HL-60 (cell line): ENCODE data around the gene ARSA.
A peak's percentile ranks its signal among the peaks of the same experiment; 100 is the strongest.

Experiments
- DNase-seq, 2 experiments: peaks; one replicate each; pipeline ENCODE4 v3.0.0-alpha.2; 2010 to 2020; ENCODE audit warnings: low read depth in 1 of 2, low spot score in 1 of 2
- H3K27ac ChIP-seq: fragments of 250-450 bp; sonication (Bioruptor Pico); replicated peaks from 2 replicates; pipeline ENCODE4 v1.5.1; 2020; ENCODE audit warnings: mild to moderate bottlenecking, moderate library complexity
- H3K27me3 ChIP-seq: fragments of 250-450 bp; sonication (Bioruptor Pico); 2 replicates; pipeline ENCODE4 v1.5.1; 2021; ENCODE audit warnings: mild to moderate bottlenecking, moderate library complexity; ENCODE audit not compliant: insufficient read depth, poor library complexity, severe bottlenecking
- H3K4me3 ChIP-seq: replicated peaks from 2 replicates; pipeline ENCODE4 v1.5.1; 2011; ENCODE audit warnings: mild to moderate bottlenecking, control low read depth, low read length; ENCODE audit not compliant: insufficient read depth
- GABPA ChIP-seq: IDR thresholded peaks from 2 replicates; pipeline ENCODE4 v1.6.1; 2012; ENCODE audit warnings: low read depth
- POLR2AphosphoS5 ChIP-seq: IDR thresholded peaks from 2 replicates; pipeline ENCODE4 v1.6.1; 2012; ENCODE audit warnings: low read depth
- REST ChIP-seq: IDR thresholded peaks from 2 replicates; pipeline ENCODE4 v1.6.1; 2012; ENCODE audit warnings: low read depth; ENCODE audit not compliant: insufficient replicate concordance
- SPI1 ChIP-seq: IDR thresholded peaks from 2 replicates; pipeline ENCODE4 v1.6.1; 2012; ENCODE audit warnings: low read depth, mild to moderate bottlenecking, borderline replicate concordance
- TF ChIP-seq, protein P1 (sequence below): IDR thresholded peaks from one replicate; pipeline ENCODE4 v1.5.1; 2011; ENCODE audit warnings: low read length, control low read depth, inconsistent platforms; ENCODE audit not compliant: insufficient read depth

ARSA gene

DNA sequence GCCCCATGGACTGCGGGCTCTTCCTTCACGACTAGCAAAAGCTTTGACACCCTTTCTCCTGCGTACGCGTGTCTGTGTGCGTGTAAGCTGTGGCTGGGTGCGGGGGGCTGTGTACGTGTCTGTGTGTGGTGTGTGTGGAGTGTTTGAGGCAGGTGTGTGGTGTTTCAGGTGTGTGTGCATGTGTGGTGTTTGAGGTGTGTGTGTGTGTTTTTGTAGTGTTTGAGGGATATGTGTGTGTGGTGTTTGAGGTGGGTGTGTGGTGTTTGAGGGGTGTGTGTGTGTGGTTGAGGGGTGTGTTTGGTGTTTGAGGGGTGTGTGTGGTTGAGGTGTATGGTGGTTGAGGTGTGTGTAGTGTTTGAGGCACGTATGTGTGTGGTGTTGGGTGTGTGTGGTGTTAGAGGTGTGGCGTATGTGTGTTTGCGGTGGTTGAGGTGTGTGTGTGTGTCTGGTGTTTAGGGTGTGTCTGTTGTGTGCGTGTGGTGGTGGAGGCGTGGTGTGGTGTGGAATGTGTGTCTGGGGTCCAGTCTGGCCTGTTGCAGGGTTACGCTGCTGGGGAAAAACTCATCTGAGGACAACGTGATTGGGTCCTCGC is 687 bp upstream of the ARSA start:
- H3K27ac ChIP-seq, result peak overlapping the region; percentile 90
- TF ChIP-seq REST, result no peak
- TF ChIP-seq GABPA, result no peak
- TF ChIP-seq, protein P1, sequence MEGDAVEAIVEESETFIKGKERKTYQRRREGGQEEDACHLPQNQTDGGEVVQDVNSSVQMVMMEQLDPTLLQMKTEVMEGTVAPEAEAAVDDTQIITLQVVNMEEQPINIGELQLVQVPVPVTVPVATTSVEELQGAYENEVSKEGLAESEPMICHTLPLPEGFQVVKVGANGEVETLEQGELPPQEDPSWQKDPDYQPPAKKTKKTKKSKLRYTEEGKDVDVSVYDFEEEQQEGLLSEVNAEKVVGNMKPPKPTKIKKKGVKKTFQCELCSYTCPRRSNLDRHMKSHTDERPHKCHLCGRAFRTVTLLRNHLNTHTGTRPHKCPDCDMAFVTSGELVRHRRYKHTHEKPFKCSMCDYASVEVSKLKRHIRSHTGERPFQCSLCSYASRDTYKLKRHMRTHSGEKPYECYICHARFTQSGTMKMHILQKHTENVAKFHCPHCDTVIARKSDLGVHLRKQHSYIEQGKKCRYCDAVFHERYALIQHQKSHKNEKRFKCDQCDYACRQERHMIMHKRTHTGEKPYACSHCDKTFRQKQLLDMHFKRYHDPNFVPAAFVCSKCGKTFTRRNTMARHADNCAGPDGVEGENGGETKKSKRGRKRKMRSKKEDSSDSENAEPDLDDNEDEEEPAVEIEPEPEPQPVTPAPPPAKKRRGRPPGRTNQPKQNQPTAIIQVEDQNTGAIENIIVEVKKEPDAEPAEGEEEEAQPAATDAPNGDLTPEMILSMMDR, result no peak
- TF ChIP-seq SPI1, result no peak
- TF ChIP-seq POLR2AphosphoS5, result no peak
- DNase-seq, result no peak
- peak overlapping the region; percentile 80 for H3K4me3 ChIP-seq
- no peaks in the 10 kb centered on the region for H3K27me3 ChIP-seq

DNA sequence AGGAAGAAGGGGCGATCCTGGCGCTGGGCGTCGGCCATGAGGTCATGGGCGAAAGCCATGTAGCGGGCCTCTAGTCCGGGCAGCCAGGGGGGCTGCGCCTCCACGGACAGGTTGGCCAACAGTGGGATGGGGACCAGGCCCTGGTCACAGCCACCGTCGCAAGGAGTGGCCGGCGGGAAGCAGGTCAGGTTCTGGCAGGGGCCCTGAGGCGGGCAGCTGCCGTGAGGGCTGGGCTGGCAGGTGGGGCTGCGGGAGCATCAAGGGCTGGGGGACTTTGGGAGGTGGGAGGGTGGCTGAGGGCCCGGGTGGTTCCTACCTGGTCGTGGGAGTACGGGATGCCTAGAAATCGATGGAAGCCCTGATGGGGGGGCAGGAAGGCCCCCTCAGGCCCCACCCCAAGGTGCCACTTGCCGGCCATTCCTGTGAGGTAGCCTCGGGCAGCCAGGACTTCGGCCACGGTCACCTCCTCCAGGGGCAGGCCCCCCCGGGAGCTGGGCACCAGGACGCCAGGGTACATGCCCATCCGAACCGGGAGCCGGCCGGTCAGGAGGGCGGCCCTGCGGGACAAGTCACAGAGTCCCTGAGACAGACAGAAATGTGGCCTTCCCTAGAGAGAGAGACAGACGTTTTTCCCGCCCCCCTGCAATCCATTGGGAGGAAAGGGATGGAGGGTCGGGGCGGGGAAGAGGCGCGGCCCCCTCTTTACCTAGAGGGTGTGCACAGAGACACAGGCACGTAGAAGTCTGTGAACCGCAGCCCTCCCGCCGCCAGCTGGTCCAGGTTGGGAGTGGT is 906 bp downstream of the ARSA start:
- peak in 1 of 2 experiments; percentile 27 for DNase-seq
- no peaks in the 10 kb centered on the region for H3K27me3 ChIP-seq
- peak overlapping the region; percentile 80 for H3K4me3 ChIP-seq
- TF ChIP-seq POLR2AphosphoS5 (no peak), GABPA (no peak), SPI1 (no peak), REST (no peak)
- TF ChIP-seq, protein P1, result no peak
- peak overlapping the region; percentile 90 for H3K27ac ChIP-seq

- no peaks in the 10 kb centered on the region for H3K27me3 ChIP-seq
- DNase-seq, result no peak
- no peak overlapping the region for H3K27ac ChIP-seq
- no peak overlapping the region for H3K4me3 ChIP-seq
- TF ChIP-seq GABPA (no peak), SPI1 (no peak), POLR2AphosphoS5 (no peak), REST (no peak)
- TF ChIP-seq, protein P1, result no peak
Observed at GRCh38 chr22:50626314-50626849, 1.6 kb downstream of the ARSA start.
